Measurements from ENCODE around the gene COTL1. TPM values are rescaled to one million over a fixed set of nuclear protein-coding genes. Genes with fewer than 3 reads are reported as not detected.

The COTL1 gene
- total RNA-seq, 1 donor from 2014 or later = 37.6 TPM

- H3K27me3 Mint-ChIP-seq = no peaks in the 10 kb centered on the region
- no peak overlapping the region for H3K4me3 Mint-ChIP-seq (ENCODE audit: low read depth)
- H3K9me3 Mint-ChIP-seq (ENCODE audit: low read depth) = no peaks in the 10 kb centered on the region
- H3K36me3 Mint-ChIP-seq (ENCODE audit: insufficient read depth) = no peaks in the 10 kb centered on the region
- no peak for TF ChIP-seq CTCF (IDR thresholded peaks at IDR 0.05; ENCODE audit: unreplicated experiment)
- H3K27ac Mint-ChIP-seq = peak overlapping the region; percentile 54
- peaks cover 20% of the 10 kb centered on the region for H3K4me1 Mint-ChIP-seq (ENCODE audit: low read depth)
- DNase-seq (ENCODE audit: low spot score, unreplicated experiment) = no peak
These were observed 34.8 kb downstream of the COTL1 start for GRCh38 chr16:84582958-84583516.

- Mint-ChIP-seq H3K4me1 (ENCODE audit: low read depth) (peaks cover 17% of the 10 kb centered on the region), H3K4me3 (ENCODE audit: low read depth) (no peak overlapping the region), H3K9me3 (ENCODE audit: low read depth) (no peaks in the 10 kb centered on the region), H3K27ac (no peak overlapping the region), H3K27me3 (no peaks in the 10 kb centered on the region), H3K36me3 (ENCODE audit: insufficient read depth) (no peaks in the 10 kb centered on the region)
- DNase-seq (ENCODE audit: low spot score, unreplicated experiment) = no peak
- TF ChIP-seq CTCF (IDR thresholded peaks at IDR 0.05; ENCODE audit: unreplicated experiment) = no peak
These were observed 36.7 kb downstream of the COTL1 start for GRCh38 chr16:84581158-84581557.

GRCh38 chr16:84579936-84580335, 37.9 kb downstream of the COTL1 start:
- no peaks in the 10 kb centered on the region for H3K36me3 Mint-ChIP-seq (ENCODE audit: insufficient read depth)
- no peak for TF ChIP-seq CTCF (IDR thresholded peaks at IDR 0.05; ENCODE audit: unreplicated experiment)
- no peak overlapping the region for H3K4me3 Mint-ChIP-seq (ENCODE audit: low read depth)
- no peaks in the 10 kb centered on the region for H3K9me3 Mint-ChIP-seq (ENCODE audit: low read depth)
- H3K4me1 Mint-ChIP-seq (ENCODE audit: low read depth) = peaks cover 16% of the 10 kb centered on the region
- no peaks in the 10 kb centered on the region for H3K27me3 Mint-ChIP-seq
- no peak overlapping the region for H3K27ac Mint-ChIP-seq
- no peak for DNase-seq (ENCODE audit: low spot score, unreplicated experiment)

GRCh38 chr16:84578538-84579126, 39.2 kb downstream of the COTL1 start:
- no peak overlapping the region for H3K27ac Mint-ChIP-seq
- no peaks in the 10 kb centered on the region for H3K27me3 Mint-ChIP-seq
- H3K4me3 Mint-ChIP-seq (ENCODE audit: low read depth) = no peak overlapping the region
- no peak for TF ChIP-seq CTCF (IDR thresholded peaks at IDR 0.05; ENCODE audit: unreplicated experiment)
- DNase-seq (ENCODE audit: low spot score, unreplicated experiment) = no peak
- no peaks in the 10 kb centered on the region for H3K36me3 Mint-ChIP-seq (ENCODE audit: insufficient read depth)
- H3K4me1 Mint-ChIP-seq (ENCODE audit: low read depth) = peaks cover 14% of the 10 kb centered on the region
- H3K9me3 Mint-ChIP-seq (ENCODE audit: low read depth) = no peaks in the 10 kb centered on the region

GRCh38 chr16:84577034-84577803, 40.7 kb downstream of the COTL1 start:
- Mint-ChIP-seq H3K4me1 (ENCODE audit: low read depth) (peaks cover 11% of the 10 kb centered on the region), H3K4me3 (ENCODE audit: low read depth) (no peak overlapping the region), H3K27ac (peak overlapping the region; percentile 95), H3K9me3 (ENCODE audit: low read depth) (no peaks in the 10 kb centered on the region), H3K36me3 (ENCODE audit: insufficient read depth) (no peaks in the 10 kb centered on the region), H3K27me3 (no peaks in the 10 kb centered on the region)
- no peak for TF ChIP-seq CTCF (IDR thresholded peaks at IDR 0.05; ENCODE audit: unreplicated experiment)
- no peak for DNase-seq (ENCODE audit: low spot score, unreplicated experiment)
